Nephron progenitor cell (in vitro differentiated cells): ENCODE results near the gene RAMP3.

Experiments used
- DNase-seq: peaks from one replicate; pipeline ENCODE4 v3.0.0; 2021
- H3K27ac Mint-ChIP-seq: 2 replicates; pipeline ENCODE4 v1.8.0; 2021; ENCODE audit warnings: mild to moderate bottlenecking, moderate library complexity, mixed read lengths
- H3K27me3 Mint-ChIP-seq: 2 replicates; pipeline ENCODE4 v1.8.0; 2021; ENCODE audit warnings: mild to moderate bottlenecking, low read depth, mixed read lengths; ENCODE audit not compliant: poor library complexity
- H3K36me3 Mint-ChIP-seq: 2 replicates; pipeline ENCODE4 v1.8.0; 2021; ENCODE audit warnings: low read depth, mixed read lengths
- H3K4me1 Mint-ChIP-seq: 2 replicates; pipeline ENCODE4 v1.8.0; 2021; ENCODE audit warnings: mixed read lengths
- H3K4me3 Mint-ChIP-seq: 2 replicates; pipeline ENCODE4 v1.8.0; 2021; ENCODE audit warnings: mild to moderate bottlenecking, moderate library complexity, mixed read lengths
- H3K9me3 Mint-ChIP-seq: 2 replicates; pipeline ENCODE4 v1.8.0; 2021; ENCODE audit warnings: mild to moderate bottlenecking, moderate library complexity, mixed read lengths
- CTCF ChIP-seq: fragments of 200-600 bp; sonication (generic); IDR thresholded peaks from 2 replicates; pipeline ENCODE4 v1.5.0; 2021; ENCODE audit warnings: antibody characterized with exemption

RAMP3 gene

GRCh38 chr7:45156516-45157272 is 897 bp upstream of the RAMP3 start:
- Mint-ChIP-seq H3K27ac (no peak overlapping the region), H3K4me1 (peaks cover 11% of the 10 kb centered on the region), H3K4me3 (peak overlapping the region; percentile 29), H3K9me3 (no peaks in the 10 kb centered on the region), H3K36me3 (no peaks in the 10 kb centered on the region), H3K27me3 (peaks cover 72% of the 10 kb centered on the region)
- no peak for TF ChIP-seq CTCF
- DNase-seq, result no peak

- no peaks in the 10 kb centered on the region for H3K9me3 Mint-ChIP-seq
- no peak for TF ChIP-seq CTCF
- H3K27me3 Mint-ChIP-seq, result peaks cover 73% of the 10 kb centered on the region
- peaks cover 11% of the 10 kb centered on the region for H3K4me1 Mint-ChIP-seq
- H3K4me3 Mint-ChIP-seq, result peak overlapping the region; percentile 29
- DNase-seq, result no peak
- H3K36me3 Mint-ChIP-seq, result no peaks in the 10 kb centered on the region
- H3K27ac Mint-ChIP-seq, result no peak overlapping the region
These were observed 322 bp upstream of the RAMP3 start for GRCh38 chr7:45157286-45157652.

GRCh38 chr7:45158471-45158870 is 880 bp downstream of the RAMP3 start:
- H3K27ac Mint-ChIP-seq, result no peak overlapping the region
- H3K4me1 Mint-ChIP-seq, result peaks cover 2% of the 10 kb centered on the region
- H3K9me3 Mint-ChIP-seq, result peaks cover 4% of the 10 kb centered on the region
- peaks cover 73% of the 10 kb centered on the region for H3K27me3 Mint-ChIP-seq
- no peak for TF ChIP-seq CTCF
- H3K36me3 Mint-ChIP-seq, result no peaks in the 10 kb centered on the region
- H3K4me3 Mint-ChIP-seq, result no peak overlapping the region
- DNase-seq, result no peak

GRCh38 chr7:45159296-45159695 is 1.7 kb downstream of the RAMP3 start:
- Mint-ChIP-seq H3K4me3 (no peak overlapping the region), H3K36me3 (no peaks in the 10 kb centered on the region), H3K27ac (no peak overlapping the region), H3K4me1 (no peaks in the 10 kb centered on the region), H3K9me3 (peaks cover 4% of the 10 kb centered on the region), H3K27me3 (peaks cover 72% of the 10 kb centered on the region)
- TF ChIP-seq CTCF, result no peak
- no peak for DNase-seq

GRCh38 chr7:45160417-45160881 is 2.9 kb downstream of the RAMP3 start:
- Mint-ChIP-seq H3K4me1 (no peaks in the 10 kb centered on the region), H3K27ac (no peak overlapping the region), H3K27me3 (peaks cover 65% of the 10 kb centered on the region), H3K4me3 (no peak overlapping the region), H3K36me3 (no peaks in the 10 kb centered on the region), H3K9me3 (peaks cover 10% of the 10 kb centered on the region)
- TF ChIP-seq CTCF, result no peak
- no peak for DNase-seq

- DNase-seq, result no peak
- no peaks in the 10 kb centered on the region for H3K36me3 Mint-ChIP-seq
- H3K27ac Mint-ChIP-seq, result no peak overlapping the region
- peaks cover 10% of the 10 kb centered on the region for H3K9me3 Mint-ChIP-seq
- H3K4me3 Mint-ChIP-seq, result no peak overlapping the region
- peaks cover 58% of the 10 kb centered on the region for H3K27me3 Mint-ChIP-seq
- no peaks in the 10 kb centered on the region for H3K4me1 Mint-ChIP-seq
- no peak for TF ChIP-seq CTCF
These were observed 3.5 kb downstream of the RAMP3 start for GRCh38 chr7:45161138-45161537.
